GM12891 (cell line): Measurements from ENCODE around the gene YDJC.
"Not testable (repeated sequence)": the region's sequence is repeated elsewhere in the genome, so short reads cannot be mapped to it uniquely, and the experiment has no call there.

ENCODE experiments used
- DNase-seq: peaks from one replicate; pipeline ENCODE4 v3.0.0; 2011; ENCODE audit warnings: low spot score; ENCODE audit not compliant: insufficient read length
- FAIRE-seq: peaks from 2 replicates; lab custom pipeline; 2011; peaks lifted over from hg19 to GRCh38; lab: Jason Lieb, UNC
- PAX5 ChIP-seq: IDR thresholded peaks from 2 replicates; pipeline ENCODE4 v1.6.1; 2011; ENCODE audit warnings: low read length, moderate library complexity, mild to moderate bottlenecking; ENCODE audit not compliant: insufficient read depth, severe bottlenecking
- POLR2A ChIP-seq: IDR thresholded peaks from 2 replicates; pipeline ENCODE4 v1.6.1; 2011; ENCODE audit warnings: low read depth, low read length, control low read depth
- POLR2AphosphoS5 ChIP-seq: IDR thresholded peaks from 2 replicates; pipeline ENCODE4 v1.6.1; 2011; ENCODE audit warnings: low read depth, low read length, control low read depth
- POU2F2 ChIP-seq: IDR thresholded peaks from 2 replicates; pipeline ENCODE4 v1.6.1; 2011; ENCODE audit warnings: low read depth, mild to moderate bottlenecking, control low read depth, low read length, moderate library complexity
- SPI1 ChIP-seq: IDR thresholded peaks from 2 replicates; pipeline ENCODE4 v1.6.1; 2011; ENCODE audit warnings: low read depth, low read length, control low read depth
- TAF1 ChIP-seq: IDR thresholded peaks from 2 replicates; pipeline ENCODE4 v1.6.1; 2011; ENCODE audit warnings: low read depth, low read length, control low read depth

Gene YDJC

GRCh38 chr22:21611210-21611977, 18.4 kb downstream of the YDJC start:
- FAIRE-seq: no peak
- no peak for DNase-seq
- TF ChIP-seq TAF1 (no peak), POLR2A (no peak), SPI1 (no peak), POU2F2 (no peak), PAX5 (no peak), POLR2AphosphoS5 (no peak)

- not testable (repeated sequence) for DNase-seq, FAIRE-seq
Measured at GRCh38 chr22:21609556-21610157, 20.2 kb downstream of the YDJC start.

- FAIRE-seq (no peak), DNase-seq (no peak)
- TF ChIP-seq POLR2AphosphoS5 (no peak), TAF1 (no peak), PAX5 (no peak), POU2F2 (no peak), POLR2A (no peak), SPI1 (no peak)
Measured at GRCh38 chr22:21606775-21607174, 23.0 kb downstream of the YDJC start.

- FAIRE-seq (no peak), DNase-seq (no peak)
- TF ChIP-seq POU2F2 (no peak), POLR2AphosphoS5 (no peak), SPI1 (no peak), TAF1 (no peak), PAX5 (no peak), POLR2A (no peak)
Measured at GRCh38 chr22:21605887-21606564, 23.8 kb downstream of the YDJC start.

- TF ChIP-seq PAX5: no peak
- TF ChIP-seq POU2F2: no peak
- TF ChIP-seq POLR2AphosphoS5: no peak
- no peak for TF ChIP-seq SPI1
- no peak for TF ChIP-seq TAF1
- no peak for TF ChIP-seq POLR2A
- FAIRE-seq: no peak
- DNase-seq: no peak
Measured at GRCh38 chr22:21603973-21604372, 25.8 kb downstream of the YDJC start.

GRCh38 chr22:21602579-21602978, 27.2 kb downstream of the YDJC start:
- FAIRE-seq (no peak), DNase-seq (no peak)
- TF ChIP-seq POLR2A (no peak), POLR2AphosphoS5 (no peak), POU2F2 (no peak), TAF1 (no peak), PAX5 (no peak), SPI1 (no peak)

GRCh38 chr22:21599053-21599893, 30.5 kb downstream of the YDJC start:
- FAIRE-seq: no peak
- TF ChIP-seq POU2F2: no peak
- TF ChIP-seq POLR2A: no peak
- no peak for TF ChIP-seq POLR2AphosphoS5
- TF ChIP-seq PAX5: no peak
- TF ChIP-seq TAF1: no peak
- no peak for TF ChIP-seq SPI1
- no peak for DNase-seq

- TF ChIP-seq POLR2A (no peak), PAX5 (no peak), TAF1 (no peak), POU2F2 (no peak), SPI1 (no peak), POLR2AphosphoS5 (no peak)
- FAIRE-seq (no peak), DNase-seq (no peak)
Measured at GRCh38 chr22:21598302-21598701, 31.5 kb downstream of the YDJC start.

- not testable (repeated sequence) for FAIRE-seq, DNase-seq
Measured at GRCh38 chr22:21596356-21597135, 33.3 kb downstream of the YDJC start.
